ENCODE data around the gene DYSF. TPM values are rescaled to one million over a fixed set of nuclear protein-coding genes. Genes with fewer than 3 reads are reported as not detected.

The DYSF gene
- total RNA-seq, 4 donors from 2014 or later, result 17.4 to 40.7 (median 18.5) TPM

GRCh38 chr2:71526975-71527374, 73.6 kb downstream of the DYSF start:
- intact Hi-C loops (cut with DNase I), result no loop called here
- TF ChIP-seq POLR2A (IDR thresholded peaks at IDR 0.05; ENCODE audit: low read depth), result no peak
- TF ChIP-seq POLR2AphosphoS5 (IDR thresholded peaks at IDR 0.05), result no peak
- no peak for TF ChIP-seq CTCF (IDR thresholded peaks at IDR 0.05)
- TF ChIP-seq EP300 (IDR thresholded peaks at IDR 0.05), result no peak
- Histone ChIP-seq H3K4me1 (no peaks in the 10 kb centered on the region), H3K27ac (replicated peaks in 1 of 4) (no peak overlapping the region), H3K27me3 (no peaks in the 10 kb centered on the region), H3K36me3 (peaks cover 6 to 72% (median 57%) of the 10 kb centered on the region in 4 donors), H3K9me3 (no peaks in the 10 kb centered on the region), H3K4me3 (no peak overlapping the region)
- 84% methylated on average over 8 of the region's 9 CpGs for WGBS
- no peak for DNase-seq (ENCODE audit: extremely low spot score)

- Histone ChIP-seq H3K27me3 (no peaks in the 10 kb centered on the region), H3K9me3 (no peaks in the 10 kb centered on the region), H3K4me1 (no peaks in the 10 kb centered on the region), H3K4me3 (no peak overlapping the region), H3K36me3 (peaks cover 0 to 72% (median 49%) of the 10 kb centered on the region in 4 donors), H3K27ac (replicated peaks in 1 of 4) (no peak overlapping the region)
- WGBS, result 90% methylated on average over 10 of the region's 10 CpGs
- no peak for DNase-seq (ENCODE audit: extremely low spot score)
- no peak for TF ChIP-seq EP300 (IDR thresholded peaks at IDR 0.05)
- no peak for TF ChIP-seq POLR2A (IDR thresholded peaks at IDR 0.05; ENCODE audit: low read depth)
- TF ChIP-seq POLR2AphosphoS5 (IDR thresholded peaks at IDR 0.05), result no peak
- no peak for TF ChIP-seq CTCF (IDR thresholded peaks at IDR 0.05)
- intact Hi-C loops (cut with DNase I), result no loop called here
Measured at GRCh38 chr2:71528131-71528591, 74.8 kb downstream of the DYSF start.

DNA sequence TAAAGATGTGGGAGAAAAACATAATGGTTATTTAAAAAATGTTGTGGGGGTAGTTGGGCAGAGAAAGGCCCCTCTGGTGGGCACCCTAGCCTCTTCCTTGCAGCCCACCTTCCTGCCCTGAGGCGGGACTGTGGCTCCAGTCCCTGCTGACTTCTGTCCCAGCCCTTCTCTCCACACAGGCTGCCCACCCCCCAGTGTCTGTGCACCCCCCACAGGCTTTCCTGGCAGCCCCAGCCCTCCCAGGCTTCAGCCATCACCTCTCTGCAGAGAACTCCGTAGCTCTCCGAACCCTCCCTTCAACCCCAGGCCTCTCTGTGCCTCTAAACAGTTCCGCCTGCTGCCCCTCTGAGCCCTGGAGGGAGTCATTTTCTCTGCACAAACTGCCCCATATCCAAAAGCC, 75.4 kb downstream of the DYSF start:
- Histone ChIP-seq H3K4me3 (no peak overlapping the region), H3K36me3 (peaks cover 0 to 70% (median 48%) of the 10 kb centered on the region in 4 donors), H3K27me3 (no peaks in the 10 kb centered on the region), H3K9me3 (no peaks in the 10 kb centered on the region), H3K27ac (replicated peaks in 1 of 4) (no peak overlapping the region), H3K4me1 (no peaks in the 10 kb centered on the region)
- intact Hi-C loops (cut with DNase I), result no loop called here
- no peak for DNase-seq (ENCODE audit: extremely low spot score)
- TF ChIP-seq EP300 (IDR thresholded peaks at IDR 0.05), result no peak
- no peak for TF ChIP-seq POLR2A (IDR thresholded peaks at IDR 0.05; ENCODE audit: low read depth)
- no peak for TF ChIP-seq CTCF (IDR thresholded peaks at IDR 0.05)
- TF ChIP-seq POLR2AphosphoS5 (IDR thresholded peaks at IDR 0.05), result no peak
- WGBS, result 86% methylated on average over 4 of the region's 4 CpGs

DNA sequence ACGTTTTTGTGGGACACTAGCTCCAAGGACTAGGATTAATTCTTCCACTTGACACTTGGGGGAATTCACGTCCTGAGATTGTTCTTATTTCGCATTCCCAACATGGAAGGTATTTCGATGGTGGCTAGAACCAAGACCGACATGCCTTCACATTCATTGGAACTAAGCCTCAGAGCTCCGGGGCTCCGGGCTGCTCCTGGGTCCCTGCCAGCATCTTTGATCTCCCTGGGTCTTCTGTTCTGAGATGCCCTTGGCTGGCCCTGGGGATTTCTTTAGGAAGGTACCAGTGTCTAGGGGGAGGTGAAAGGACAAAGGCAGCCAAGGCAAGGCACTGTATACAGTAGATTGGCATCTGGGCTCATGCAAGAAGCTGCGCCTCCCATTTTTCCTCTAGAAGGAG, 76.8 kb downstream of the DYSF start:
- Histone ChIP-seq H3K9me3 (no peaks in the 10 kb centered on the region), H3K36me3 (peaks cover 0 to 74% (median 48%) of the 10 kb centered on the region in 4 donors), H3K4me3 (no peak overlapping the region), H3K4me1 (no peaks in the 10 kb centered on the region), H3K27ac (replicated peaks in 1 of 4) (no peak overlapping the region), H3K27me3 (no peaks in the 10 kb centered on the region)
- no peak for DNase-seq (ENCODE audit: extremely low spot score)
- 67% methylated on average over 5 of the region's 8 CpGs for WGBS
- intact Hi-C loops (cut with DNase I), result loop anchor here (10.0 kb wide), 1 partner anchor 1215 kb away; no protein-coding TSS in a partner anchor
- no peak for TF ChIP-seq POLR2AphosphoS5 (IDR thresholded peaks at IDR 0.05)
- no peak for TF ChIP-seq EP300 (IDR thresholded peaks at IDR 0.05)
- TF ChIP-seq POLR2A (IDR thresholded peaks at IDR 0.05; ENCODE audit: low read depth), result no peak
- no peak for TF ChIP-seq CTCF (IDR thresholded peaks at IDR 0.05)
